ENCODE data around the gene ZNF277.

ZNF277 gene

DNA sequence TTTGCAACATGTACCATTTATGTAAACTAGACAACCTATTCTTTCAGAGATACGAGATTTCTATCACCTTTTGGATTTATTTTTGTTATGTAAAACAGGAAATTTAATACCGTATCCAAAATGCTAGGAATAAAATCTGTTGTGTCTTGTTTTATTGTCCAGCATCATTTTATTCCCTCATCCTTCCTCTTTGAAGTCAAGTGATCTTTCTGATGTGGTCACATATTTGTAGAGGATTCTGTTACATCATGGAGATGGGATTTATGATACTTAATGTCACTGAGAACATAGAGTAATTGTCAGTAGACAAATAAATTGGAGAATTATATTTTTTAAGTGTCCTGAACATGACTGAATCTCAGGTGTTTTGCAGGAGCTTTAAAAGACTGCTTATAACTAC lies 64.7 kb downstream of the ZNF277 start:
- in situ Hi-C loops (cut with MboI; ENCODE audit: low sequenced_read_pairs, unreplicated experiment): no loop called here
- no peak for DNase-seq (ENCODE audit: low spot score)
- TF ChIP-seq, protein P1, sequence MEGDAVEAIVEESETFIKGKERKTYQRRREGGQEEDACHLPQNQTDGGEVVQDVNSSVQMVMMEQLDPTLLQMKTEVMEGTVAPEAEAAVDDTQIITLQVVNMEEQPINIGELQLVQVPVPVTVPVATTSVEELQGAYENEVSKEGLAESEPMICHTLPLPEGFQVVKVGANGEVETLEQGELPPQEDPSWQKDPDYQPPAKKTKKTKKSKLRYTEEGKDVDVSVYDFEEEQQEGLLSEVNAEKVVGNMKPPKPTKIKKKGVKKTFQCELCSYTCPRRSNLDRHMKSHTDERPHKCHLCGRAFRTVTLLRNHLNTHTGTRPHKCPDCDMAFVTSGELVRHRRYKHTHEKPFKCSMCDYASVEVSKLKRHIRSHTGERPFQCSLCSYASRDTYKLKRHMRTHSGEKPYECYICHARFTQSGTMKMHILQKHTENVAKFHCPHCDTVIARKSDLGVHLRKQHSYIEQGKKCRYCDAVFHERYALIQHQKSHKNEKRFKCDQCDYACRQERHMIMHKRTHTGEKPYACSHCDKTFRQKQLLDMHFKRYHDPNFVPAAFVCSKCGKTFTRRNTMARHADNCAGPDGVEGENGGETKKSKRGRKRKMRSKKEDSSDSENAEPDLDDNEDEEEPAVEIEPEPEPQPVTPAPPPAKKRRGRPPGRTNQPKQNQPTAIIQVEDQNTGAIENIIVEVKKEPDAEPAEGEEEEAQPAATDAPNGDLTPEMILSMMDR (IDR thresholded peaks at IDR 0.05; ENCODE audit: borderline replicate concordance, control extremely low read depth, extremely low read depth, insufficient read depth, missing control alignments): no peak

DNA sequence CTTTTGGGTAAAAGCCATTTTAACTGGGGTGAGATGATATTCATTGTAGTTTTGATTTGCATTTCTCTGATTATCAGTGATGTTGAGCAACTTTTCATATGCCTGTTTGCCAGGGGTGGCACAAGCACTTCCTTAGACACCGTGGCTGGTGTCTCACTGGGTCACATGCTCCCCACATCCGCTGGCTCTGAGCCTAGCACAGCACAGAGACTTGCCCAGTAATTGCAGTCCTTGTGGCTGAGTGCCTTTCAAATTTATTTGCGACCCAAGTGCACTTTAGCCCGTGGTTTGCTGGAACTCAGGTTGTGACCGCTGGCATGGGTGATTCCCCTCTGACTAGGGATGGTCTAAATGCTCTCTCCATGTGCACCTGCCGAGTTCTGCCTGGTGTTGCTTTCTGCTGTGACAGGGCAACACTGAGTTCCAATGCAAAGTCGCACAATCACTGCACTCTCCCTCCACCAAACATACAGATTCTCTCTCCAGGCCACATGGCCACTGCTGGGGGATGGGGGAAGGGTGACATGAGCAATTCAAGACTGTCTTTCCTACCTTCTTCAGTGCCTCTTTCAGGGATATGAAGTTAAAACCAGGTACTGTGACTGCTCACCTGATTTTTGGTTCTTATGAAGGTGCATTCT lies 66.5 kb downstream of the ZNF277 start:
- TF ChIP-seq, protein P1 (IDR thresholded peaks at IDR 0.05; ENCODE audit: borderline replicate concordance, control extremely low read depth, extremely low read depth, insufficient read depth, missing control alignments): no peak
- in situ Hi-C loops (cut with MboI; ENCODE audit: low sequenced_read_pairs, unreplicated experiment): no loop called here
- DNase-seq (ENCODE audit: low spot score): no peak

DNA sequence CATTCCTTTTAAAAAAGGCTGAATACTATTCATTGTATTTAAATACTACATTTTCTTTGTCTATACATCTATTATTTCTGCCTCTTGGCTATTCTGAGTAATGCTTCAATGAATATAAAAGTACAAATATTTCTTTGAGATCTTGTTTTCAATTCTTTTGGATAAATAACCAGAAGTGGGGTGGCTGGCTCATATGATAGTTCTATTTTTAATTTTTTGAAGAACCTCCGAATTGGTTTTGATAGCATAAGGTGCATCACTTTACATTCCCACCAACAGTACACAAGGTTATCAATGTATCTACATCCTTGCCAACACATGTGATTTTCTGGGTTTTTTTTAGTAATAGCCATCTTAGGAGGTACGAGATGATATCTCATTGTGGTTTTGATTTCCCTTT lies 72.5 kb downstream of the ZNF277 start:
- no peak for DNase-seq (ENCODE audit: low spot score)
- in situ Hi-C loops (cut with MboI; ENCODE audit: low sequenced_read_pairs, unreplicated experiment): no loop called here
- TF ChIP-seq, protein P1 (IDR thresholded peaks at IDR 0.05; ENCODE audit: borderline replicate concordance, control extremely low read depth, extremely low read depth, insufficient read depth, missing control alignments): no peak

DNA sequence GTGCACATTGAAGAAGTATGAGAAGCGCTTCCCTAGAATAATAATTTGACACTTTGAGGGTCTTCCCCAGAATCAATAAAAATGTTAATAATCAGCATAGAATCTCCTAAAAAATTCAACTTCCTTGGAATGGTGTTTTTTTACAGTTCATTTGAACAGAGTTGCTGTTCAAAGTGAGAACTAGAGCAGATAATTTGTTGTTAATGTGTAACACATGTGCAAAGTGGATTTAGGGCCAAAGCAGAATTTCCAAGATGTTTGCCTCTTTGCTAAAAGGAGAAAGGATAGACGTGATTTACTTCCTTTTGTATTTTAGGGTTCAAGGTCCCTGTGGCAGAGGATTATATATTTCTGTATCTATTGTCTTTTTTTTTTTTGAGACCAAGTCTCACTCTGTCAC lies 73.8 kb downstream of the ZNF277 start:
- TF ChIP-seq, protein P1 (IDR thresholded peaks at IDR 0.05; ENCODE audit: borderline replicate concordance, control extremely low read depth, extremely low read depth, insufficient read depth, missing control alignments): no peak
- in situ Hi-C loops (cut with MboI; ENCODE audit: low sequenced_read_pairs, unreplicated experiment): no loop called here
- no peak for DNase-seq (ENCODE audit: low spot score)

GRCh38 chr7:112282476-112283188 lies 76.1 kb downstream of the ZNF277 start:
- in situ Hi-C loops (cut with MboI; ENCODE audit: low sequenced_read_pairs, unreplicated experiment): no loop called here
- no peak for DNase-seq (ENCODE audit: low spot score)
- TF ChIP-seq, protein P1 (IDR thresholded peaks at IDR 0.05; ENCODE audit: borderline replicate concordance, control extremely low read depth, extremely low read depth, insufficient read depth, missing control alignments): no peak

- DNase-seq (ENCODE audit: low spot score): no peak
- TF ChIP-seq, protein P1 (IDR thresholded peaks at IDR 0.05; ENCODE audit: borderline replicate concordance, control extremely low read depth, extremely low read depth, insufficient read depth, missing control alignments): no peak
- in situ Hi-C loops (cut with MboI; ENCODE audit: low sequenced_read_pairs, unreplicated experiment): no loop called here
These were observed 77.0 kb downstream of the ZNF277 start for GRCh38 chr7:112283382-112283910.
